Mesenchymal stem cell (in vitro differentiated cells and primary cell): Measurements from ENCODE around the gene SLIT3.

Source experiments
- DNase-seq: peaks from one replicate; pipeline ENCODE4 v3.0.0-alpha.2; 2013
- H2AFZ ChIP-seq: one replicate; pipeline ENCODE4 v1.6.1; 2013; ENCODE audit warnings: low read depth, mild to moderate bottlenecking, control low read depth, inconsistent platforms, low read length, moderate library complexity
- H2AK5ac ChIP-seq: 2 replicates; pipeline ENCODE4 v1.6.1; 2013; ENCODE audit warnings: low read length, moderate library complexity, mild to moderate bottlenecking, inconsistent platforms; ENCODE audit not compliant: severe bottlenecking
- H2BK120ac ChIP-seq: one replicate; pipeline ENCODE4 v1.6.1; 2013; ENCODE audit warnings: low read depth, mild to moderate bottlenecking, inconsistent platforms, low read length, moderate library complexity
- H2BK12ac ChIP-seq, 2 experiments: one replicate each; pipeline ENCODE4 v1.6.1; 2013; ENCODE audit warnings: inconsistent platforms in 2 of 2, low read length in 2 of 2, mild to moderate bottlenecking in 2 of 2, moderate library complexity in 2 of 2, control low read depth in 1 of 2
- H2BK15ac ChIP-seq: one replicate; pipeline ENCODE4 v1.6.1; 2013; ENCODE audit warnings: mild to moderate bottlenecking, low read depth, inconsistent platforms; ENCODE audit not compliant: poor library complexity, severe bottlenecking
- H2BK5ac ChIP-seq: 2 replicates; pipeline ENCODE4 v1.6.1; 2013; ENCODE audit warnings: low read depth, mild to moderate bottlenecking, low read length, control low read depth, inconsistent platforms; ENCODE audit not compliant: poor library complexity, severe bottlenecking
- H3K14ac ChIP-seq, 2 experiments: one replicate each; pipeline ENCODE4 v1.6.1; 2013; ENCODE audit warnings: inconsistent platforms in 2 of 2, low read length in 2 of 2, control low read depth in 1 of 2, mild to moderate bottlenecking in 1 of 2, moderate library complexity in 1 of 2
- H3K18ac ChIP-seq, 2 experiments: one replicate each; pipeline ENCODE4 v1.6.1; 2013; ENCODE audit warnings: inconsistent platforms in 2 of 2, low read length in 2 of 2, control low read depth in 1 of 2, low read depth in 1 of 2, mild to moderate bottlenecking in 1 of 2
- H3K23ac ChIP-seq, 2 experiments: one replicate each; pipeline ENCODE4 v1.6.1; 2013; ENCODE audit warnings: inconsistent platforms in 2 of 2, low read length in 2 of 2, mild to moderate bottlenecking in 2 of 2, moderate library complexity in 2 of 2, control low read depth in 1 of 2
- H3K27ac ChIP-seq: 2 replicates; pipeline ENCODE4 v1.5.1; 2013; ENCODE audit warnings: mild to moderate bottlenecking, moderate library complexity, low read length, control low read depth, inconsistent platforms; ENCODE audit not compliant: poor library complexity, severe bottlenecking
- H3K27me3 ChIP-seq, 2 experiments: 2 replicates each; pipeline versions ENCODE4 v1.6.1 to v1.7.0; 2013; ENCODE audit warnings: low read length in 2 of 2, mild to moderate bottlenecking in 2 of 2, moderate library complexity in 2 of 2, control low read depth in 1 of 2, inconsistent platforms in 1 of 2; ENCODE audit not compliant: control insufficient read depth in 1 of 2, insufficient read depth in 1 of 2
- H3K36me3 ChIP-seq, 2 experiments: 2 replicates each; pipeline versions ENCODE4 v1.6.1 to v1.7.0; 2013; ENCODE audit warnings: low read length in 2 of 2, control low read depth in 1 of 2, inconsistent platforms in 1 of 2, low read depth in 1 of 2, mild to moderate bottlenecking in 1 of 2; ENCODE audit not compliant: insufficient read depth in 2 of 2, control insufficient read depth in 1 of 2
- H3K4ac ChIP-seq, 2 experiments: one replicate each; pipeline ENCODE4 v1.6.1; 2013; ENCODE audit warnings: inconsistent platforms in 2 of 2, low read length in 2 of 2, mild to moderate bottlenecking in 2 of 2, moderate library complexity in 2 of 2, control low read depth in 1 of 2, low read depth in 1 of 2
- H3K4me1 ChIP-seq: 2 replicates; pipeline ENCODE4 v1.6.1; 2013; ENCODE audit warnings: low read depth, low read length, control low read depth; ENCODE audit not compliant: control insufficient read depth, insufficient read depth
- H3K4me2 ChIP-seq: 2 replicates; pipeline ENCODE4 v1.6.1; 2013; ENCODE audit warnings: low read length, mild to moderate bottlenecking, inconsistent platforms; ENCODE audit not compliant: poor library complexity, severe bottlenecking
- H3K4me3 ChIP-seq, 2 experiments: 2 replicates each; pipeline versions ENCODE4 v1.5.1 to v1.7.0; 2013; ENCODE audit warnings: low read length in 2 of 2, mild to moderate bottlenecking in 2 of 2, control low read depth in 1 of 2, low read depth in 1 of 2; ENCODE audit not compliant: insufficient read depth in 1 of 2
- H3K79me1 ChIP-seq: replicated peaks from 2 replicates; pipeline ENCODE4 v1.6.1; 2013; ENCODE audit warnings: mild to moderate bottlenecking, control low read depth, low read length, inconsistent platforms; ENCODE audit not compliant: poor library complexity, severe bottlenecking
- H3K9ac ChIP-seq: 2 replicates; pipeline ENCODE4 v1.7.0; 2013; ENCODE audit warnings: mild to moderate bottlenecking, low read length, moderate library complexity
- H3K9me3 ChIP-seq: 2 replicates; pipeline ENCODE4 v1.7.0; 2013; ENCODE audit warnings: mild to moderate bottlenecking, low read length; ENCODE audit not compliant: control insufficient read depth
- H4K8ac ChIP-seq: one replicate; pipeline ENCODE4 v1.6.1; 2013; ENCODE audit warnings: inconsistent platforms, mild to moderate bottlenecking, low read length, moderate library complexity
- H4K91ac ChIP-seq: one replicate; pipeline ENCODE4 v1.6.1; 2013; ENCODE audit warnings: mild to moderate bottlenecking, low read length, inconsistent platforms
- WGBS: methylation state at CpG from one replicate; pipeline ENCODE4 v1.1.7; 2013; ENCODE audit warnings: mixed read lengths; 5-methylcytosine and 5-hydroxymethylcytosine counted together

Gene SLIT3

GRCh38 chr5:169248996-169249395, 51.9 kb downstream of the SLIT3 start:
- 60% methylated on average over 1 of the region's 1 CpG for WGBS
- H3K27me3 ChIP-seq, result peaks cover 0 to 3% of the 10 kb centered on the region in 2 experiments
- no peak overlapping the region for H2AFZ ChIP-seq
- H2BK120ac ChIP-seq, result no peak overlapping the region
- H3K27ac ChIP-seq, result no peak overlapping the region
- H3K18ac ChIP-seq, result no peak overlapping the region
- no peaks in the 10 kb centered on the region for H3K9me3 ChIP-seq
- H3K36me3 ChIP-seq, result peaks cover 0 to 71% of the 10 kb centered on the region in 2 experiments
- H2BK12ac ChIP-seq, result no peak overlapping the region
- no peak for DNase-seq
- no peak overlapping the region for H3K9ac ChIP-seq
- no peak overlapping the region for H4K91ac ChIP-seq
- no peak overlapping the region for H3K4ac ChIP-seq
- H3K4me1 ChIP-seq, result no peaks in the 10 kb centered on the region
- no peak overlapping the region for H3K23ac ChIP-seq
- no peak overlapping the region for H3K4me2 ChIP-seq
- no peak overlapping the region for H3K4me3 ChIP-seq
- H3K79me1 ChIP-seq, result no peaks in the 10 kb centered on the region
- no peak overlapping the region for H2AK5ac ChIP-seq
- H3K14ac ChIP-seq, result no peak overlapping the region
- no peak overlapping the region for H2BK15ac ChIP-seq
- H2BK5ac ChIP-seq, result no peak overlapping the region
- H4K8ac ChIP-seq, result no peak overlapping the region

- H3K23ac ChIP-seq, result no peak overlapping the region
- peaks cover 0 to 72% of the 10 kb centered on the region in 2 experiments for H3K36me3 ChIP-seq
Observed at GRCh38 chr5:169248550-169248949, 52.4 kb downstream of the SLIT3 start.

DNA sequence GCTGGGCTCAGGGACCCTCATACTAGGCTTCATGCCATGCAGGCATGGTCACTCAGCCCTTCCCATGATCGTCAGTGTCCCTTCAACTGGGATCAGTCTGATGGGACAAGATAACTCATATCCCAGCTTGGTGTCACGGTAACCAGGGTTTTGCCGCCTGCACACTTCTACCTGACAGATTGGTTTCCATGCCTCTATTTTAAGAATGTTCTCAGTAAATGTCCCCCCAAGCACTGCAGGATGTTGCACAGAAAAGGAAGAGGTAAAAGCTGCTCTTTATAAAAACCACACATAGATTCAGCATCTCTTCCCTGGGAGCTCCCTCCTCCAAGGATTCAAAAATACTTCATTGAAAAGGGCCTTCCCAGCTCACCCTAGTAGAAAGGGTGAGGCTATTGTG, 56.1 kb downstream of the SLIT3 start:
- Histone ChIP-seq H2AFZ (no peak overlapping the region), H2BK12ac (no peak overlapping the region), H3K27me3 (no peaks in the 10 kb centered on the region), H3K27ac (no peak overlapping the region), H3K36me3 (peaks cover 0 to 89% of the 10 kb centered on the region in 2 experiments), H3K4me1 (no peaks in the 10 kb centered on the region), H2BK15ac (no peak overlapping the region), H3K4me3 (no peak overlapping the region), H3K18ac (no peak overlapping the region), H2BK120ac (no peak overlapping the region), H2AK5ac (no peak overlapping the region), H3K79me1 (no peaks in the 10 kb centered on the region), H3K9ac (no peak overlapping the region), H3K23ac (no peak overlapping the region), H3K14ac (no peak overlapping the region), H3K4ac (no peak overlapping the region), H2BK5ac (no peak overlapping the region), H4K8ac (no peak overlapping the region), H4K91ac (no peak overlapping the region), H3K4me2 (no peak overlapping the region), H3K9me3 (peaks cover 12% of the 10 kb centered on the region)
- 75% methylated on average over 3 of the region's 3 CpGs for WGBS
- no peak for DNase-seq

More at GRCh38 chr5:169248550-169248949, 52.4 kb downstream of the SLIT3 start:
- Histone ChIP-seq H3K9ac (peak overlapping the region; percentile 9), H2AFZ (no peak overlapping the region), H2BK15ac (no peak overlapping the region), H3K4ac (no peak overlapping the region), H2BK120ac (no peak overlapping the region), H3K9me3 (no peaks in the 10 kb centered on the region), H4K91ac (no peak overlapping the region), H2AK5ac (no peak overlapping the region), H3K14ac (no peak overlapping the region), H3K27me3 (peaks cover 0 to 3% of the 10 kb centered on the region in 2 experiments), H3K4me2 (no peak overlapping the region), H3K4me3 (no peak overlapping the region), H3K4me1 (no peaks in the 10 kb centered on the region), H3K27ac (no peak overlapping the region), H2BK12ac (no peak overlapping the region), H4K8ac (no peak overlapping the region), H2BK5ac (no peak overlapping the region), H3K79me1 (no peaks in the 10 kb centered on the region), H3K18ac (no peak overlapping the region)
- DNase-seq, result no peak
- 93% methylated on average over 3 of the region's 3 CpGs for WGBS

- Histone ChIP-seq H3K23ac (no peak overlapping the region), H3K9ac (no peak overlapping the region), H2AFZ (no peak overlapping the region), H3K4me1 (no peaks in the 10 kb centered on the region), H3K9me3 (peaks cover 22% of the 10 kb centered on the region), H2AK5ac (no peak overlapping the region), H3K36me3 (peaks cover 0 to 89% of the 10 kb centered on the region in 2 experiments), H2BK120ac (no peak overlapping the region), H3K27me3 (no peaks in the 10 kb centered on the region), H3K4me3 (no peak overlapping the region), H2BK5ac (no peak overlapping the region), H3K79me1 (no peaks in the 10 kb centered on the region), H4K8ac (no peak overlapping the region), H3K4ac (no peak overlapping the region), H3K27ac (no peak overlapping the region), H3K14ac (no peak overlapping the region), H3K18ac (no peak overlapping the region), H3K4me2 (no peak overlapping the region), H2BK15ac (no peak overlapping the region), H2BK12ac (no peak overlapping the region), H4K91ac (no peak overlapping the region)
- 81% methylated on average over 10 of the region's 10 CpGs for WGBS
- no peak for DNase-seq
Observed at GRCh38 chr5:169243651-169244422, 57.1 kb downstream of the SLIT3 start.
